Fibroblast of mammary gland (primary cell): ENCODE data around the gene DTX4.

Experiments
- DNase-seq: peaks from one replicate; pipeline ENCODE4 v3.0.0-alpha.2; 2010; ENCODE audit warnings: low read depth
- H3K4me3 ChIP-seq: 2 replicates; pipeline ENCODE4 v1.5.1; 2011; ENCODE audit warnings: low read depth, mild to moderate bottlenecking, low read length, moderate library complexity; ENCODE audit not compliant: control insufficient read depth
- TF ChIP-seq, protein P1 (sequence below): conservative IDR thresholded peaks from 2 replicates; pipeline ENCODE4 v1.5.1; 2011; ENCODE audit warnings: low read depth, low read length, inconsistent platforms; ENCODE audit not compliant: control insufficient read depth, insufficient read depth

DTX4 gene

DNA sequence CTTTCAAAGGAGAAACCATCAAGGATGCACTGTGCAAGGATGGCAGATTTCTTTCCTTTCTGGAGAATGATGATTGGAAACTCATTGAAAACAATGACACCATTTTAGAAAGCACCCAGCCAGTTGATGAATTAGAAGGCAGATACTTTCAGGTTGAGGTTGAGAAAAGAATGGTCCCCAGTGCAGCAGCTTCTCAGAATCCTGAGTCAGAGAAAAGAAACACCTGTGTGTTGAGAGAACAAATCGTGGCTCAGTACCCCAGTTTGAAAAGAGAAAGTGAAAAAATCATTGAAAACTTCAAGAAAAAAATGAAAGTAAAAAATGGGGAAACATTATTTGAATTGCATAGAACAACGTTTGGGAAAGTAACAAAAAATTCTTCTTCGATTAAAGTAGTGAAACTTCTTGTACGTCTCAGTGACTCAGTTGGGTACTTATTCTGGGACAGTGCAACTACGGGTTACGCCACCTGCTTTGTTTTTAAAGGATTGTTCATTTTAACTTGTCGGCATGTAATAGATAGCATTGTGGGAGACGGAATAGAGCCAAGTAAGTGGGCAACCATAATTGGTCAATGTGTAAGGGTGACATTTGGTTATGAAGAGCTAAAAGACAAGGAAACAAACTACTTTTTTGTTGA lies 19.5 kb upstream of the DTX4 start:
- TF ChIP-seq, protein P1, sequence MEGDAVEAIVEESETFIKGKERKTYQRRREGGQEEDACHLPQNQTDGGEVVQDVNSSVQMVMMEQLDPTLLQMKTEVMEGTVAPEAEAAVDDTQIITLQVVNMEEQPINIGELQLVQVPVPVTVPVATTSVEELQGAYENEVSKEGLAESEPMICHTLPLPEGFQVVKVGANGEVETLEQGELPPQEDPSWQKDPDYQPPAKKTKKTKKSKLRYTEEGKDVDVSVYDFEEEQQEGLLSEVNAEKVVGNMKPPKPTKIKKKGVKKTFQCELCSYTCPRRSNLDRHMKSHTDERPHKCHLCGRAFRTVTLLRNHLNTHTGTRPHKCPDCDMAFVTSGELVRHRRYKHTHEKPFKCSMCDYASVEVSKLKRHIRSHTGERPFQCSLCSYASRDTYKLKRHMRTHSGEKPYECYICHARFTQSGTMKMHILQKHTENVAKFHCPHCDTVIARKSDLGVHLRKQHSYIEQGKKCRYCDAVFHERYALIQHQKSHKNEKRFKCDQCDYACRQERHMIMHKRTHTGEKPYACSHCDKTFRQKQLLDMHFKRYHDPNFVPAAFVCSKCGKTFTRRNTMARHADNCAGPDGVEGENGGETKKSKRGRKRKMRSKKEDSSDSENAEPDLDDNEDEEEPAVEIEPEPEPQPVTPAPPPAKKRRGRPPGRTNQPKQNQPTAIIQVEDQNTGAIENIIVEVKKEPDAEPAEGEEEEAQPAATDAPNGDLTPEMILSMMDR: no peak
- no peak overlapping the region for H3K4me3 ChIP-seq
- no peak for DNase-seq

DNA sequence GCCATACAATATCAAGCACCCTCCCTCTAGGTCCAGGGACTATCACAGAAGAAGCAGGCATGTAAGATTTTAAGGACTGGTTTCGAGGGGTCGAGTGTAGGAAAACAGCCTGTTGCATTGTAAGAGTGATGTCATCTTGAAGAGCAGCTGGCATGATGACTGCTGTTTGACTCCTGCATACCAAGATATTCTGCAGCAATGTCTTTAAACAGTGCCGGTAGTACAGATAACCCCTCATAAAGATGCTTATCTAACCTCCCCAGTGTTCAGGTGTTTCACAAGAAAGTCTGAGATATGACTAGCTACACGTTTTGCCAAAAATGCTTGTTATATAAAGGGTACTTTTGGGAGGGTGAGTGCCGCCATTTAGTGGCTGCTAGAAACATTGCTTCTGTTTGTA lies 17.3 kb upstream of the DTX4 start:
- no peak for DNase-seq
- TF ChIP-seq, protein P1: no peak
- H3K4me3 ChIP-seq: no peak overlapping the region

DNA sequence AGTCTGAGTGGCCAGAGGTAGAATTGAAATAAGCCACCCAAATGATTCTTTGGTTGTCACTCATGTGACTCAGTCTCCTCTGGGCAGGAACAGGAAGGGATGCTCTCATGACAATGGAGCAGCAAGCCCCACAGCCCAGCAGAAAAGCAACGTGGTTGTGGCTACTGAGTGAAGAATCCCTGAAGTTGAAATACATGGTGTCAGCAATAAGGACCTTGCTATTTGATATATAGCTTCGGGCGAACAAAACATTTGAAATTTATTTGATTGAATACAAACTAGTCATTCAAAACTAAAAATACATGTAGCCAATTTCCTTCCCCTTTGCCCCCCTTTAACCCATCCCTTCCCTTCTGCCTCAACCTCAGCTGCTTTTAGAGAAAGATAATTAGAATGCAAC lies 14.5 kb upstream of the DTX4 start:
- no peak for DNase-seq
- TF ChIP-seq, protein P1: no peak

DNA sequence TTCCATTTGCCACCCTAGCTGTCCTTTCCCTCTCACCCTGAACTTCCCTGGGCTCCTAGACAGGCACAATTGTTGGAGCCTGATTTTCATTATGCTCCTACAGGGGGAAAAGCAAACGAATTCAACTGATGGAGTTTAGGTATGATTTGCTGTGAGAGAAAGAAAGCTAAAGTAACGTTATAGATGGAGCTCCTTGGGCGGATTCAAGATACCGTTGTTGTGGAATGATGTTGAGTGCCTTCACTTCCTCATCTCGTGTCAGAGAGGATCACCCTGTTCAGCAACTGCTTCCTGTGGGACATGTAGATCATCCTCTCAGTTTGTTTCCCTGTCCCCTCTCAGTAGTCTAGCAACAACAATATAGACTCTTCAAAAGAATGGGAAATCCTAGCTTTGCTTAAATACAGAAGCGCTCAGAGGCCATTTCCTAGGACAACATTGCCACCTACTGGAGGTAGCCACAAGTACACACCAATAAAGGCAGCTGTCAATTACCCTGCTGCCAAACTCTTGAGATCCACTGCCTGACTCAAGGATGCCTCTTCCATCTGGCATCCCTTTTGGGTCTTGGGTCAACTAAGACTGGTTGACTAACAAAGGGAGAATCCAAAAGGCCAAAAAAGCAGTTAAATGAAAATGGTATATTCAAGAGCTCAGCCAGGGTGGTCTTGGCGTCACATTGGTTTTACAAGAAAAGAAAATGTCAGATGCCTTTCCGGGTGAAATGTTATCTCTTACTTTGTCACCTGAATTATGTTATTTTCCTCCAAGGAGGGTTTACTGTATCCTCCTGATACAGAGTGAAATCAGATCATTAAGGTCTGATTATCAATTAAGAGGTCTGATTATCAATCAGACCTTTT lies 13.5 kb upstream of the DTX4 start:
- DNase-seq: peak; percentile 76
- TF ChIP-seq, protein P1: peak; percentile 89
- H3K4me3 ChIP-seq: no peak overlapping the region

More for the DNA sequence above, 14.5 kb upstream of the DTX4 start:
- no peak overlapping the region for H3K4me3 ChIP-seq

DNA sequence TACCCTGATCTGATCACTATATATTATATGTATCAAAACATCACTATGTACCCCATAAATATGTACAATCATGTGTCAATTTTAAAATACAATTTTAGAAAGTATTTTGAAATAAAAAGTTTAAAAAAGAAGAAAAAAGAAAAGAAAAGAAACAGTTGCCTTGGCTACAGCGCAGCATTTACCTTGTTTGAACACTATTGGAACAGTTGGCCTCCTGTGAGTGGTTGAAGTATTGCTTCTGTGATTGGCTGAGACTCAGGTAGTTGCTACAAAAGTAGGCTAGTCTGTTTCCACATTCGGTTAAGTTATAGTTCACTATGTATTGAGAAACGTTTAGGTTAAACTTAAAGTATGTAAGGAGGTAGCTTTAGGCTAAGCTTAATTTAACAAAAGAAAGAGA lies 7.9 kb upstream of the DTX4 start:
- DNase-seq: no peak
- TF ChIP-seq, protein P1: no peak
- no peak overlapping the region for H3K4me3 ChIP-seq

DNA sequence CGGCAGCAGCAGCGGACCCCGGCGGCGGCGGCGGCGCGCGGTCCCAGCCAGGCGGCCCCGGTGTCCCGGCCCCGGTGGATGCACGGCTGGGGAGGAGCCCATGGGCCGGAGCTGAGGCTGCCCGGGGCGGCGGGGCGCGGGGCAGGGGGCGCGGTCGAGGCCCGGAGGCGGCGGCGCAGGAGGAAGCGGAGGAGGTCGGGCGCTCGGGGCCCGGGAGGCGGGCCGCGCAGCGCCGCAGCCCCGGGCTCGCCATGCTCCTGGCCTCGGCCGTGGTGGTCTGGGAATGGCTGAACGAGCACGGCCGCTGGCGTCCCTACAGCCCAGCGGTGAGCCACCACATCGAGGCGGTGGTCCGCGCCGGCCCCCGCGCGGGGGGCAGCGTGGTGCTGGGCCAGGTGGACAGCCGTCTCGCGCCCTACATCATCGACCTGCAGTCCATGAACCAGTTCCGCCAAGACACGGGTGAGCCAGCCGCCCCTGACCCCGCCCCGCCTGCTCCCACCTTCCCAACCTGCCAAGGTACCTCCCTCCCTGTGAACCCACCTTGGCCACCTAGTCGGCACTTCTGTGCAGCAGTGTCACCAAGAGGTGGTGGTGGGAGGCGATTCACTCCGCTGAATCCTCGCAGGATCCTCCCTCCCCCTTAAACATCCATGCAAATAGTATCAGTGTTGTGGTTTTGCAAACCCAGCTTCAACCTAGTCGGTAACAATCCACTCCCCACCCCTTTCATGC lies 580 bp downstream of the DTX4 start:
- H3K4me3 ChIP-seq: peak overlapping the region; percentile 64
- TF ChIP-seq, protein P1: no peak
- no peak for DNase-seq
